IPS-18c (cell line): ENCODE results near the gene SPDYE4.

Experiments used
- H3K4me3 ChIP-seq: 2 replicates; pipeline ENCODE4 v1.7.0; 2013; ENCODE audit warnings: low read depth, mild to moderate bottlenecking, low read length, moderate library complexity; ENCODE audit not compliant: insufficient read depth
- H3K9me3 ChIP-seq: one replicate; pipeline ENCODE4 v1.6.1; 2013; ENCODE audit warnings: mild to moderate bottlenecking, low read length, moderate library complexity; ENCODE audit not compliant: control insufficient read depth, insufficient read depth

The SPDYE4 gene

GRCh38 chr17:8746501-8747236 lies 11.7 kb downstream of the SPDYE4 start:
- H3K4me3 ChIP-seq: peak overlapping the region; percentile 84

DNA sequence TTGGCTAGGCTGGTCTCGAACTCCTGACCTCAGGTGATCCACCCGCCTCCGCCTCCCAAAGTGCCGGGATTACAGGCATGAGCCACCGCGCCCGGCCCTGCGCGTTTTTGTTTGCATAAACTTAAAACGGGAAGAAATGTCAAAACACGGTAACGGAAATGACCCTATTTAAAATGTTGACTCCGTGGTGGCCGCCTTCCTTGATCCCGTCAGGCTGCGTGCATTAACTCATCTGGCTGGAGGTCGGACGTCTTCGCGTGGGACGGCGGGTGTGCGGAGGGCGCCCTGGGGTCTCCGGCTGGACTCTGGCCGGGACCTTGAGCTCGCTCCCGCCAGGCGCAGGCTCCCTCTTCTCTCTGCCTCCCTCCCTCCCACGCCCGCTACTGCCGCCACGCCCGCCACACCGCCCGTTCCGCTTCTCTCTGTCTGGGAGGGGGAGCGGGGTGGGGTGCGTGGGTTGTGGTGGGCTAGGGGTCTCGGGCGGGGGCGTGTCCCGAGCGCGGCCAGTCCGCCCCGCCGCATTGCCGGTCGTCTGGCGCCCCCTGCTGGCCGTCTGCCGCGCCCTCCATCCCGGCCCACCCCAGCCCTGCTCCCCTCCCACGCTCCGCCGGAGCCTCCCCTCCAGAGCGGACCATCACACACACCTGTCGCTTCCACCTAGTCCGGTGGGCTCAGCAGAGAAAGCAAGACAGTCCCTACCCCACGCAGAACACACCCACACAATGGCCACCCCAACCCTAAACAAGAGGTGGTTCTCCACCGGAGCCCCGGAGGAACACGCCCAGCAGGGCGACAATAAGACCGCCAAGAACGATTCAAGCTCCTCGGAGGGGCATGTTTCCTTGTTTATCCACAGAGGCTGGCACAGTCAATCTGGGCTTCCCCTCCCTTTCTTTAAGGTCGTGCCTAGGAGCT lies 12.5 kb downstream of the SPDYE4 start:
- H3K9me3 ChIP-seq: no peaks in the 10 kb centered on the region
- peak overlapping the region; percentile 84 for H3K4me3 ChIP-seq

More at GRCh38 chr17:8746501-8747236, 11.7 kb downstream of the SPDYE4 start:
- H3K9me3 ChIP-seq: no peaks in the 10 kb centered on the region

- Histone ChIP-seq H3K9me3 (no peaks in the 10 kb centered on the region), H3K4me3 (no peak overlapping the region)
Observed at GRCh38 chr17:8744086-8744785, 14.1 kb downstream of the SPDYE4 start.

DNA sequence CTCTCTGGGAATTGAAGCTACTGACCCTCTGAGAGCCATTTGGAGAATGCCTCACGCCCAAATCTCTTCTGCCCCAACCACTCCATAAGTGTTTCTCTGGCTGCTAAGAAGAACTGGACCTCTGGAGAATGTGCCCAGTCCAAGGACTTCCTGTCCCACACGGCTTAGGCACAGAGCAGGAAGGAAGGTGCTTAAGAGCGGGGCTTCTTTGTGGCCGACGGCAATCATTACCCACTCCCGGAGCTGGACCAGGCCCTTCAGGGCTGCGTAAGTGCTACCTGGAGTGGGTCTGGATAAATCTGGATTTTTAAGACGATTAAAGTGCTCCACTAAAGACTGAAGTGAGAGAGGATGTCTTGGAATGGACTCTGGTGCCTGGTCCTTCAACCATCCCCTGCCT lies 15.5 kb downstream of the SPDYE4 start:
- no peak overlapping the region for H3K4me3 ChIP-seq
- no peaks in the 10 kb centered on the region for H3K9me3 ChIP-seq

- H3K4me3 ChIP-seq: no peak overlapping the region
- no peaks in the 10 kb centered on the region for H3K9me3 ChIP-seq
Observed at GRCh38 chr17:8742274-8742673, 16.1 kb downstream of the SPDYE4 start.

DNA sequence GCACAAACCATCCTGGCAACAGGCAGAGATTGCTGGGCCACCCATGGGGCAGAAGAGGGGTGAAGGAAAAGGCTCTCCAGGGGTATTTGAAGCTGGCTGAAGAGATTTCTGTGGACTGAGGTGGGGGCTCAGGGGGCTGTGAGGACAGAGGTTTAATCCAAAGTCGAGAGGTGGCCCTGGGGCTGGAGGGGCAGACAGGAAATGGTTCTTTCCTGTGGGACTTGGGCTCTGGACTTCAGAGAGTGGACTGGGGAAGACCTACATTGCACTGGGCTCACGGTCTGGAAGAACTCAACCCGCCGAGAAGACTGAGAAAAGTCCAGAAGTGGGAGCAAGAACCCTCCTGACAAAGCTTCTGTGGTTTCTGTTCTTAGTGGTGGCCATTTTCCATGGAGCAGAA lies 16.6 kb downstream of the SPDYE4 start:
- Histone ChIP-seq H3K4me3 (no peak overlapping the region), H3K9me3 (no peaks in the 10 kb centered on the region)

DNA sequence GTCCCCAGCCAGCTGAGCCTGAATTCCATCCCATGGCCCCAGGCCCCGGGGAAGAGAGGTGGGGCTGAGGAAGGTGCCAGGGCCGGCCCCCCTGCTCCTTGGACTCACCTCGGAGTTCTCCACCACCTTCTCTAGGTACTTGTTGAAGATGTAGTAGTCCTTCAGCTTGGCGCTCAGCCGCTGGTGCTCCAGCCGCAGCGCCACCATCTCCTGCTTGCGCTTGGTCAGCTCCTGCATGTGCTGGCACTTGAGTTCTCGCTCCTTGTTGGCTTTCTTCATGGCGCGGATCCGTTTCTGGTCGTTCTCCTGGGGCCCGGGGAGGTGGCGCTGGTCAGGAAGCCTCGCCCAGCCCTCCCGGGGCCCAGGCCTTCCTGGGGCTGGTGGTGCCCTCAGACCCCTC lies 17.0 kb downstream of the SPDYE4 start:
- Histone ChIP-seq H3K9me3 (no peaks in the 10 kb centered on the region), H3K4me3 (no peak overlapping the region)

DNA sequence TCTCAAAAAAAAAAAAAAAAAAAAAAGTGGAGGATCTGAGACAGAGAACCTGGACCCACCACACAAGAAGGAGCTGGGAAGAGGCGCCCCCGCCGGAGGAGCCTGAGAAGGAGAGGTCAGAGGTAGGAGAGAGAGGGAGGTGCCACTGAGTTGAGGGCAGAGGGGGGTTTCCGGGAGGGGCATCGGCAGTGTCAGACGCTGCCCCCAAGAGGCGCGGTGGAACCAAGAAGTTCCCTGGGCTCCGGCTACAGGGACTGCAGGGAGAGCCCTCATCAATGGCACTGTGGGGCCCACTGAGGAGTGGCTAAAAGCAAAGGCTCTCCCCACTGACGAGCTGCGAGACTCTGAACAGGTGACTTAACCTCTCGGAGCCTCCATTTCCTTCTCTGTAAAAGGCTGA lies 17.9 kb downstream of the SPDYE4 start:
- Histone ChIP-seq H3K9me3 (no peaks in the 10 kb centered on the region), H3K4me3 (no peak overlapping the region)

GRCh38 chr17:8739097-8739496 lies 19.2 kb downstream of the SPDYE4 start:
- no peaks in the 10 kb centered on the region for H3K9me3 ChIP-seq

GRCh38 chr17:8736796-8737195 lies 21.6 kb downstream of the SPDYE4 start:
- Histone ChIP-seq H3K9me3 (no peaks in the 10 kb centered on the region), H3K4me3 (no peak overlapping the region)

More at GRCh38 chr17:8739097-8739496, 19.2 kb downstream of the SPDYE4 start:
- H3K4me3 ChIP-seq: no peak overlapping the region

DNA sequence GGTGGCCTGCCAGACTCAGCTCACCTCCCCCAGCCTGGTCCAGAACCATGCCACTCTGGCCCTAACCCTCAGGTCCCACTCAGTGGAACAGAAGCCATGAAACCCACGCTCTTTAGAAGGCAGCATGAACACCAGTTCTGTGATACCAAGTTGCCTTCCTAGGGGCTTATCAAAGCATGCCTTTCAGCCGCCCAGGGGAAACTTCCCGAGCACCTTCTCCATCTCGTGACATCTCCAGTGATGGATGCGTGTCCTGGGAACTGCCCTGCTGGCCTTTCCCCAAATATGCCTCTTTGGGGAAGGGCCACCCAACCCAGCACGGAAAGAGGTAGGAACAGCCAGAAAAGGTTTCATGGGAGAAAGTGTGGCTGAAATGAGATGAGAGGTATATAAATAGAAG lies 22.0 kb downstream of the SPDYE4 start:
- no peak overlapping the region for H3K4me3 ChIP-seq
- H3K9me3 ChIP-seq: no peaks in the 10 kb centered on the region

GRCh38 chr17:8735336-8735939 lies 22.9 kb downstream of the SPDYE4 start:
- Histone ChIP-seq H3K9me3 (no peaks in the 10 kb centered on the region), H3K4me3 (no peak overlapping the region)

DNA sequence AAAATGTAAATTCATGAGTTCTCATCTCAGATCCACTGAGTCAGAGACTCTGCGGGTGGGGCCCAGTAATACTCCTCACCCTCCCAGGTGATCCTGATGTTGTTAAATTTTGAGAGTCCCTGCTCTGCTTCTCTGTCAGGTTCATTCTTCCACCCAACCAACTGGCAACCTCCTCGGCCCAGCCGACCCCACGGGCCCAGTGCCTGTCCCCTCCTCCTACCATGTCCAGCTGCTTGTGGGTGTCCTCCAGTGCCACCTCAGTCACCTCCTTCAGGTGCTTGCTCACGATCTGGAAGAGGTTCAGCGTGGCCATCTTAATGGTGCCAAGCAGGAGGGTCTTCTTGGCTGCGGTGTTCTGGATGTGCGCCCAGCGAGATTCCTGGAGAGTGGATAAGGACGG lies 23.5 kb downstream of the SPDYE4 start:
- Histone ChIP-seq H3K9me3 (no peaks in the 10 kb centered on the region), H3K4me3 (no peak overlapping the region)

- Histone ChIP-seq H3K9me3 (no peaks in the 10 kb centered on the region), H3K4me3 (no peak overlapping the region)
Observed at GRCh38 chr17:8732406-8733085, 25.8 kb downstream of the SPDYE4 start.

- Histone ChIP-seq H3K9me3 (peaks cover 3% of the 10 kb centered on the region), H3K4me3 (no peak overlapping the region)
Observed at GRCh38 chr17:8729860-8730259, 28.5 kb downstream of the SPDYE4 start.

GRCh38 chr17:8729421-8729820 lies 28.9 kb downstream of the SPDYE4 start:
- peaks cover 3% of the 10 kb centered on the region for H3K9me3 ChIP-seq
- H3K4me3 ChIP-seq: no peak overlapping the region

GRCh38 chr17:8728971-8729370 lies 29.4 kb downstream of the SPDYE4 start:
- Histone ChIP-seq H3K4me3 (no peak overlapping the region), H3K9me3 (peaks cover 3% of the 10 kb centered on the region)
